Stimulated activated CD4-positive, alpha-beta T cell treated with anti-CD3 and anti-CD28 coated beads, Interleukin-1b, Interleukin-23, amount 100 ng/mL, for 48 hours (primary cell): Measurements from ENCODE around the gene KMT2C.
"Not testable (repeated sequence)": the region's sequence is repeated elsewhere in the genome, so short reads cannot be mapped to it uniquely, and the experiment has no call there.

Experiments
- DNase-seq: peaks from one replicate; pipeline ENCODE4 v3.0.0-alpha.2; 2020

The KMT2C gene

GRCh38 chr7:152355474-152356057 is 80.2 kb downstream of the KMT2C start:
- no peak for DNase-seq

- no peak for DNase-seq
These were observed 81.7 kb downstream of the KMT2C start for GRCh38 chr7:152354061-152354460.

GRCh38 chr7:152353281-152353680 is 82.5 kb downstream of the KMT2C start:
- DNase-seq: not testable (repeated sequence)

- not testable (repeated sequence) for DNase-seq
These were observed 84.1 kb downstream of the KMT2C start for GRCh38 chr7:152351747-152352146.

GRCh38 chr7:152351168-152351567 is 84.6 kb downstream of the KMT2C start:
- no peak for DNase-seq

- DNase-seq: no peak
These were observed 87.9 kb downstream of the KMT2C start for GRCh38 chr7:152347888-152348287.

- no peak for DNase-seq
These were observed 91.5 kb downstream of the KMT2C start for GRCh38 chr7:152344253-152344652.

- no peak for DNase-seq
These were observed 93.0 kb downstream of the KMT2C start for GRCh38 chr7:152342796-152343195.

- no peak for DNase-seq
These were observed 93.9 kb downstream of the KMT2C start for GRCh38 chr7:152341914-152342236.

GRCh38 chr7:152341039-152341913 is 94.5 kb downstream of the KMT2C start:
- DNase-seq: no peak

- no peak for DNase-seq
These were observed 95.6 kb downstream of the KMT2C start for GRCh38 chr7:152340161-152340560.

GRCh38 chr7:152338561-152338960 is 97.2 kb downstream of the KMT2C start:
- no peak for DNase-seq

GRCh38 chr7:152336754-152337368 is 98.9 kb downstream of the KMT2C start:
- no peak for DNase-seq

- DNase-seq: no peak
These were observed 99.8 kb downstream of the KMT2C start for GRCh38 chr7:152335900-152336571.

- DNase-seq: no peak
These were observed 102.7 kb downstream of the KMT2C start for GRCh38 chr7:152333134-152333533.

- no peak for DNase-seq
These were observed 105.0 kb downstream of the KMT2C start for GRCh38 chr7:152330827-152331226.

GRCh38 chr7:152329469-152329868 is 106.3 kb downstream of the KMT2C start:
- DNase-seq: no peak

GRCh38 chr7:152328234-152328633 is 107.6 kb downstream of the KMT2C start:
- no peak for DNase-seq

GRCh38 chr7:152315845-152316244 is 120.0 kb downstream of the KMT2C start:
- DNase-seq: no peak

- no peak for DNase-seq
These were observed 121.8 kb downstream of the KMT2C start for GRCh38 chr7:152313831-152314604.

- DNase-seq: no peak
These were observed 122.6 kb downstream of the KMT2C start for GRCh38 chr7:152313217-152313616.

- no peak for DNase-seq
These were observed 123.5 kb downstream of the KMT2C start for GRCh38 chr7:152312316-152312715.

- no peak for DNase-seq
These were observed 127.9 kb downstream of the KMT2C start for GRCh38 chr7:152307902-152308301.
